GM18858 (cell line): ENCODE data around the gene INTS3.

ENCODE experiments used
- ATAC-seq: cut with Tn5 transposase; IDR thresholded peaks from one replicate; pipeline ENCODE4 v1.9.1; 2021; ENCODE audit not compliant: unreplicated experiment

Gene INTS3

DNA sequence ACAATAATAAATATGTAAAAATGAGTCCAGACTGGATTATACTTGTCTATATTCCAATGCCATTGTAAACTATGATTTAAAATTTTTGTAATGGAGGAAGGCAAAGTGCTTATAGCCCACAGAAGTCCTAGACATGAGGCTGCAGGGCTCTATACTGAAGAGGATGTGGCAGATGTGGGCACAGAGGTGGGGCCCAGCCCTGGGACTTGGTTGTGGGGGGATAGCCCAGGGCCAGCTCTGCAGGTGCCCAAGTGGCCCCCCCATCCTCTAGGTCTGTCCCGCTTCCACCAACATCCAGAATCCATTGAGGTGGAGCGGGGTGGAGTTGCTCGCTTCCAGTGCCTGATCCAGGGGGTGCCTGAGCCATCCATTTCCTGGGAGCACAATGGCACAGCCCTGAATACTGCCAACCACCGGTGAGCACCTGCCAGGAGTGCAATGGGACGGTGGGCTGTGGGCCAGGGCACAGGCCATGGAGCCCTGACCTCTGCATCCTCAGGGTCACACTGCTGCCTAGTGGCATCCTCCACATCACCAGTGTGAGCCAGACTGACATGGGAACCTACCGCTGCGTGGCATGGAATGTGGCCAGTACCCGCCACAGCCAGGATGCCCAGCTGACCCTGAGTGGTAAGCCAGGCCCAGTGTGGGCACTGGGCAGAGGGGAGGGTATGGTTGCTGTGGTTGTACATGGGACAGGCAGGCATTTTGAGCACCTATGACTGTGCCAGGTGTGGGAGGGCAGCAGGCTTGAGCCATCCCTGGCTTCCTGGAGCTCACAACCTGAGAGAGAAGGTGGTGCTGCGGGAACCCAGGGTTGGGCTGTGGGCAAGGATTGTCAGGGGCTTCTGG lies 68.3 kb downstream of the INTS3 start:
- no peak for ATAC-seq

DNA sequence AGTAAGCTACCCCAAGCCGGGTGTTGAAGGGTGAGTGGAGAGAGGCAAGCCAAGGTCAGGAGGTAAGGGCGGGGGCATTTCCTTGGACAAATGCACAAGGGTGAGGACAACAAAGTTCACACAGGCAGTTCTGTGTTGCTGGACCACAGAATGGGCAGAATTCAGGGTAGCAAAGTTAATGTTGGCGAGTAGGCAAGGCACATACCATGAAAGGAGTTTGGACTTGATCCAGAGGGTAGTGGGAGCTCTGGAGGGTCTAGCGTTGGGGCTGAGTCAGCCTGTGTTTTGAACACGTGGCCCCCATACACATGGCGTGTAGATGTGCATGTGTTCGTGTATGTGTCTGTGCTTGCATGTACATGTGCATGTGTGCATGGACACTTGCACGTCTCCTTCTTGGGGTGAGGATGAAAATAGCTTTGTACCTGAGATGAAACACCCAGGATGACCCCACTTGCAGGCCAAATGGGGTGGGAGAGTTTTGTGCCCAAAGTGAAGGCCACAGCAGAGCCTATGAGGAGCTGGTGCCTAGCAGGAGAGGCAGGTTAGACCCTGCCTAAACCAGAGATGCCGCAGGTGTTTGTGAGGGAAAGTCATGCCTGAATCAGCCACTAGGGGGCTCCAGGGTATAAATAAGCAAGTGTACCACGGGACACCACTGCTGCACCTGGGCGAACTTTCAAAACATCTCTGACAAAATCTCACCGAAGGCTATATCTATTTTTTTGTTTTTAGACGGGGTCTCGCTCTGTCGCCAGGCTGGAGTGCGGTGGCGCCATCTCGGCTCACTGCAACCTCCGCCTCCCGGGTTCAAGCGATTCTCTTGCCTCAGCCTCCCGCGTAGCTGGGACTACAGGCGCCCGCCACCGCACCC lies 69.2 kb downstream of the INTS3 start:
- no peak for ATAC-seq

DNA sequence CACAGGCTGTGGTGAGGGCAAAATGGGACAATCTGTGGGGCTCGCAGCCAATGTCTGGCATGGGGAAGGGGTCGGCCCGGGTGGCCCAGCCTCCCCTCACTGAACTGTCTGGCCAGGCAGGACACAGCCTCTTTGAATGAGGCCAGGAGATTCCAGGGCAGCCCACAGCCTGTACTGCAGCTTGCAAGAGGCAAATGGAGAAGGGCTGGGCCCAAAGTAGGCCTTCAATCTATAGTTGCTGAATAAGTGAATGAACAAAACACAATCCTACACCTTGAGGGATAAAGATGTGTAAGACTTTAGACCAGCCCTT lies 70.6 kb downstream of the INTS3 start:
- no peak for ATAC-seq

DNA sequence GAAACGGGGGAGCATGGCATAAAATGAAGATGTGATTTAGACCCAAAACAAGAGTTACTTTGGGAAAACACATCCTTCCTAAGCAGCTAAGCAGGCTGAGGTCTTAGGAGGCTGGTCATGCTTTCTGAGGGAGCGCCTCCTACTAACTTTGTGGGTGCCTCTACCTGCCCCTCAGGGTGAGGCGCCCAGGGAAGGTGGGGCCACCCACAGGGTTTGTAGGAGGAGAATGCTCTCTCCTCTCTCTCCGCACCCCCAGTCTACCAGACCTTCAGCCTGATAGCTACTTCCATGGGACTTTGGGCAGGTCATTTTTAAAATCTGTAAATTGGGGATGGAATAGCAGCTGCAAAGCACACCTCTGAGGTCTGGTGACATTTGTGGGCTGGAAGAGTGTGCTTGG lies 71.2 kb downstream of the INTS3 start:
- ATAC-seq, result no peak

DNA sequence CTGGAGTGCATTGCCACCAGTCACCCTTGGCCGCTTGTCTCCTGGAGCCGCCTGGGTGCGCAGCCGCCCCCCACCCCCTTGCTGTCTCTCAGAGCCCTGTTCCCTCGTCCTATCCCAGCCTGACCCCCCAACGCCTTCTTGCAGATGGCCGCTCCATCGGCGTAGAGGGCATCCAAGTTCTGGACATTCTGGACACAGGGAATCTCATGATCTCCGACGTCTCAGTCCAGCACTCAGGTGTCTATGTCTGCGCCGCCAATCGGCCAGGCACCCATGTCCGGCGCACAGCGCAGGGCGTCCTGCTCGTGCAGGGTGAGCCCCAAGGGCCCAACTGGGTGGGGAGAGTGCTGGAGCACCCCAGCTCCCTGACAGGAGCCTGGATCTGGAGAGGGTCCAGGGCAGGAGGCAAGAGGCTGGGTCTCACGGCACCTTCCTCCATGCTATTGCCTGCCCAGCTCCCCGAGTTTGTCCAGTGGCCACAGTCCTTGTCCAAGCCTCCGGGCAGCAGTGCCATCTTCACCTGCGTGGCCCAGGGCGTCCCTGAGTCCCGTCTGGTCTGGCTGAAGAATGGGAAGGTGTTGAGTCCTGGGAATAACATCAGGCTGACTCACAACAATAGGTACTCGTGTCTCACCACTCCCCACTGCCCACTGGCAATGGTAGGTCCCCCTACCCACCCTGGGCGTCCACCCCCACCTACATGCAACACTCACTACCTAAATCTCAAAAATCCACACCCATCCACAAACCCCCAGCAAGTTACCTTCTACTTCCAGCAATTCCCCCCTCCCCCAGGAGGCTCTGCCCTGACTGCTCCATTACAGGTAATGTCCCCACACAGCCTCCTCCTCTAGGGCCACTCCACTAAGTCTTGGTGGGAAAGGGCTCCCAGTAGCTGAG lies 72.0 kb downstream of the INTS3 start:
- no peak for ATAC-seq

DNA sequence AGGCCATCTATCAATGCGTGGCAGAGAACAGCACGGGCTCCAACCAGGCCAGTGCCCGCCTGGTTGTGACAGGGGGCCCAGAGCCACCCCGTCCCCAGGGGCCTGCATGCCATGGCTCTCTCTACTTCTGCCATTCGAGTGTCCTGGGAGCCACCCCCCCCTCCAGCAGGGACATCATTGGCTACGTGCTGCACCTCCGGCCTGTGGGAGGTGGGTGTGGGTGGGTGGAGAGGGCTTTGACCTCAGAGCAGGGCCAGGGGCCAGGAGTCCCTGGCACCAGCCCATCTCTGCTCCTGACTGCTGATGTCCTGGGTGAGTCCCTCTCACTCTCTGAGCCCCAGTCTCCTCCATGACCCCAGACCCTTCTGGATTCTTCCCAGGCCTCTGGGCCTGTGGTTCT lies 72.7 kb downstream of the INTS3 start:
- ATAC-seq, result no peak

DNA sequence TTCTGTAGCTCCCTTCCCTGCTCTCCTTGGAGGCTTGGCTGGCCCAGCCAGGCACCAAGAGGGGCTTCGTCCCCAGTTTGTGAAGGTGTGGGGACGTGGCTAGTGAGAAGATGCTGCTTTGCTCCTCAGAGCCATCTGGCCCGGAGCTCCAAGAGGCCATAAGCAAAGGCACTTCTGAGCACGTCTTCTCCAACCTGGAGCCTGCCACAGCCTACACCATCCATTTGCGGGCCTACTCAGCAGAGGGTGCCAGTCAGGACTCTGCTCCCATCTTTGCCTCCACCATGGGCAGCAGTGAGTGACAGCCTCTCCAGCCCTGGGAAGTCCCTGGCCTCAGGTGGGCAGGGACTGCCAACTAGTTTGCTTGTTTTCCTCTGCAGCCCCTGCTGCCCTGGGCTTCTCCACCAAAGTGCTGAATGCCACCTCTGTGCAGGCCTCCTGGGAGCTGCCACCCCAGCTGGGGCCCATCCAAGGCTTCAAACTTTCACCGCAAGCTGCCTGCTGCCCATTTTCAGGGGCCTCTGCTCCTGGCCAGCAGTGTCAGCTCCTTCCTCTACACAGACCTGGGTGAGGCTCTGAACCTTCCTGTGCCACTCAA lies 73.3 kb downstream of the INTS3 start:
- no peak for ATAC-seq

DNA sequence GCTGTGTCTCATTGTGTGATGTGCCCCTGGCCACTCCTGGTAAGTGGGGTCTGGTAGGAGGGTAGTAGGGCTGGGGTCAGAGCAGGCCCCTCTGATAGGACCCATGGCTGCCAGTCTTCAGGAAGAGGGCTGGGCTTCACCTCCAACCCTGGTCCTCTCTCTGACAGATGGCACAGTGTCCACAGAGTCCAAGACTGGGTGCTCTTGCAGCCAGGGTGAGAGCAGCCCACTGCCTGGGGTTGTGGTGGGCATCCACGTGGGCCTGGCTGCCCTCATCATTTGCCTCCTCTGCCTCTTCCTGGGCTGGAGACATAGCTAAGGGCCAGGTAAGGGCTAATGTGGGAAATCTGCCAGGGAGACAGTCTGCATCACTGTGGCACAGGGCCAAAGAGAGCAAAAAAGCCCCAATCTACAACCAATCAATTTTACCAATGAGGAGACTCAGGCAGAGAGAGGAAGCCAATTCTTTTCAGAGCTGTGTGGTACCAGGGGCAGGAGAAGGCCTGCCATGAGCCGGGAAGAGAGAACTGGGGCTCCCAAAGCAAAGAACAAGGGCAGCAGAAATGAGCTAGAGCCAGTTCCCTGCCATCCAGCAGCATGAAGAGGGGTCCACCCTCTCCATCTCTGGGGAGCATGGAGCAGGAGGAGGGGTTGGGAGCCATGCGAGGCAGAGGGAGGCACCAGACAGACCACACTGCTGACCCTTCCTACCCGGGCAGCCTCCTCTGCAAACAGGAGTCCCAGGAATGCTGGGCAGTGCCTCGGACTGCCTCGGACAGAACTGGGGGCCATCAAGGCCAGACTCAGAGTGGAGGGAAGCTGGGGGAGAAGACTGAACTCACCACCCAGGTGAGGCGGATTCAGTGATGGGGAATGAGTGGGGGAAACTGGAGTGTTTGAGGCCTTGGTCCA lies 74.2 kb downstream of the INTS3 start:
- ATAC-seq, result no peak

DNA sequence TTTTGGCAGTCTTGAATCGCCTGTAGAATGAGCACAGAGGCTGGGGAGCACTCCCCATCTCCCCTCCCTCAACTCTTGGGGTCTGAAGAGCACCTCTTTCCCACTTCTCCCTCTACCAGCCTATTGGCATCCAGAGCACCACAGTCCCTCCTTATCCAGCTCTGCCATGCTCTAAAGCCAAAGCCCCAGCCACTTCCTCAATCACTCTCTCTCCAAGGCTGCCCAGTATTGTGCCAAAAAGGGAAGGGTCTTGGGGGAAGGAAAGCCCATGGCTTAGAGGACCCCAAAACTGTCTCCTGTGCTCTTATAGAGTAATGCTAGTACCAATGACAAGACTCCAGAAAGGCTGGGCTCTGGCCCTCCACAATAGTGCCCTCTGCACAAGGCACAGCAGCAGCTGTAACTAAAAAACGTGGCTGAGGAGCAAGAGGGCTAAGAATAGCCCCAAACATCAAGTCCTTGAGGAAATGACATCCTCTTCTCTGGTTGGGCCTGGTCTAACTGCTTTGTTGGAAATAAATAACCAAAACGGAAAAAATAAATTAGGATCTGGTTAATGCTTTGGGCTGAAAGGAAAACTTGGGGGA lies 75.7 kb downstream of the INTS3 start:
- ATAC-seq, result no peak

DNA sequence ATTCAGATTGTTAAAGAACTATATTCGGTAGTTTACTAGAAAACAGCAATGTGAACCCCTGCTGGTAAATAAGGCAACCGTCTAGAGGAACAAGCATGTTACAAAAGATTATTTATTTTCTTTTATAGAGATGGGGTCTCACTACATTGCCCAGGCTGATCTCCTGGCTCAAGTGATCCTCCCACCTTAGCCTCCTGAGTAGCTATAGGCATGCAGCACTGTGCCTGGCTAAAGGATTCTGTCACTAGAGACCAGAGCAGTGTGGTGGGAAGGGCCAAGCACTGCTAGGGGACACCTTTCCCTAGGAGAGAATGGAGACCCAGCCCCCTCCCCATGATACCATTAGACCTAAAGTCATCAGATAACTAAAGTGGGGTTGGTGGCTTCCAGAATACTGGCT lies 76.3 kb downstream of the INTS3 start:
- no peak for ATAC-seq

DNA sequence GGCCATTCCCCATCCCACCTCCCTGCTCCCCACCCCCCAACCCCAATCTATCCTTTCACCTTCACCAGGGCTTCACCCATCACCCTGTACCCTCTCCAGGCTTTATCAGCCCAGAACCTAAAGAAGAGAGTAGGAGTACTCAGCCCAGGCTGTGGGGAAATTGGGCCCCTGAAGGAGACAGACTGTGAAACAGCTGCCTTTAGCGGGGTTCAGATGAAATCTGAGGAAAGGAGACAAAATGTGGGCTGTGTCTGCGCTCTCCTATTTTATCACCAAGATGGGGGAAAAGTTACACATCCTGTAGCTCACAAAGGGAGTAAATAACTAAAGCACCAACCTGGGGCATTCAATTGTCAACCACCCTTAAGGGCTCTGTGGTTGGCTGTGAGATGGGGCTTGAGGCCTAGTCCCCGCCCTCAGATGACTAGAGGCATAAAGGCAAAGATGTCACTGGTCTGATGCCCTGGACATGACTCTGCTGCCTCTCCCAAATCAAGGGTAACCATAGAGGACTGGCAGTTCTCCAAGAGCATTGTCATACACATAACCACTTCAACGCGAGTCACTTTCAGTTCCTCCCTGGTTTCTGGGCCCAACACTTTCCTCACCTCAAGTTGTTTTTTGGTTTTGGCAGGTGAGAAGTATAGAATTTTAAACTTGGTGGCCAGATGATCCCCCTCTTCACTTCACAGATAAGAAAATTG lies 77.3 kb downstream of the INTS3 start:
- peak; percentile 89 for ATAC-seq

DNA sequence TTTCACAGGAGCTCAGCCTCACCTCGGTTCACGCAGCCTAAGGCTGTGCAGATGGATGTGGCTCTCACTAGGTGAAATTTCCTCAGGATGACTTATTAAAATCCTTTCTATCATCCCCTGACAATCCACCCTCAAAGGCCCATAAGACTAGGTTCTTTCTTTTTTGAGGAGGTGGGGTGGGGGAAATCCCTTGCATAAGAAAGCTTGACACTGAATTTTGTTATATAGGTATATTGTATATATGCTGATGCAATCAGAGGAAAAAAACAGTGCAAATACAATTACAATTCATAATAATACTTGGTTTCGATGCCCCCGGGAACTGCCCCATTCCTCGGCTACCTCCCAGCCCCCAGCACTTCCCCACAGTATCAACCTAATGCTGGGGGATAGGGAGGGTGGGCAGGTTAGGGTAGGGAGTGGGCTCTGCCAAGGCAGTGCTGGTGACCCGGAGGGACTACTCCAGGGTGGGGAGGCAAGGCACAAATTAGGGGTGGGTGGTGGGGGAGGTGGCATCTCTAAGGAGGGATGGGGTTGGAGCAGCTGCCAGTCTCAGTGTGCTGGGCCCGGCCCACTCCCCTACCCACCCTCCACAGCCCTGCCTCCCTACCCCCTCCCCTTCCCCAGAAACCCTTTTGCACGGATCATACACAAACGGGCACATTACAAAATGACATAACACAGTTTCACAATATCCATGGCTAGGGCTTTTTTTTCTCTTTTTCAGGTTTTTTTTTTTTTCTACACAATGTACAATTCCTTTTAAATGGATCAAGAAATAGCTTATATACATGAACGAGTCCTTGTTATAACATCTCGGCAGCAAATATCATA lies 78.3 kb downstream of the INTS3 start:
- ATAC-seq, result no peak

DNA sequence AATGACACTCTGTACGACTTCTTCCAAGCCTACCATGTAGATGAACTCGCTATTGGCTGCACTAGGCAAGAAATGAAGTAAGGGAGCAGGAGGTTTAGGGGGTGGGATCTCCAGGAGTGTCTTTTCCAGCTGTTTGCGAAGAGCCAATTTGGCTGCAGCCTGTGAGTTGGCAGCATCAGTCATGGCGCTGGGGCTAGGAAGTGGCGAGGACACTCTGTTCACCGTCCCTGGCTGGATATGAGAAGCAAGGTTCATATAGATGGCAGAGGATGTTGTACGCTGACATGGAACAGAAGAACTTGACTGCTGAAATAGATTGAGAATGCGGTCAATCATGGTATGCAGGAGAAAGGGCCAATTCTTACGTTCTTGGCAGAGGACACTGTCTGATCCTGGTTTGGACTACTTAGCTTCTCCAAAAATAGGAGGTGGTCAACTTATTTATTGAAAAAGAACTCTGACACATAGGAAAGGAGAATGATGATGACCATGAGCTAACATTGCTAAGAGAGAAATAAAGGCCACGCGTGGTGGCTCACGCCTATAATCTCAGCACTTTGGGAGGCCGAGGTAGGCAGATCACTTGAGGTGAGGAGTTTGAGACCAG lies 88.5 kb downstream of the INTS3 start:
- no peak for ATAC-seq

DNA sequence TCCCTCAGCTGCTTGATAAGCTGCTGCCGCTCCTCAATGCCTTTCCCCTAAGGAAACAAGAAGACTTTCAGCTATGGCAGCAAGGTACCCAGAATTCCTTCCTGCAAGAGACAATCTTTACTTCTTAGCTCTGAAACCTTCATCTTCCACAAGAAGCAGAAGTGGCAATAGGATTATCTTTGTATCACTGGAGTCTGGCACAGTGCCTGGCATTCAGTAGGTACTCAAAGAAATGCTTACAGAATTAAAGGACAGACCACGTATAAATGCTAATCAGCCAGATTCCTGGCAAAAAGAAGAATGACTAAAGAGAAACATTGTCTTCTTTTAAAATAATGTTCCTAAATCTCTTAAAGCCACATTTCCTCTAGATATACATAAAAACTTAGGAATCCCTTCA lies 91.0 kb downstream of the INTS3 start:
- ATAC-seq, result no peak
